Left lung (tissue), 10 donors: Measurements from ENCODE around the gene CMTR2. TPM values are rescaled to one million over a fixed set of nuclear protein-coding genes. Genes with fewer than 3 reads are reported as not detected.

Source experiments
- ATAC-seq: fragments of 200-7000 bp; cut with Tn5 transposase; one replicate; pipeline ENCODE4 v1.9.1; 2020; ENCODE audit warnings: moderate library complexity
- DNase-seq, 4 donors: peaks; one replicate each; pipeline ENCODE4 v3.0.0-alpha.2; 2013 to 2020
- H3K27ac ChIP-seq, 2 donors: fragments of 200-600 bp; sonication (generic) in 1 of 2; one replicate each; pipeline versions ENCODE4 v1.5.0 to v1.8.0; 2020 to 2021
- H3K27me3 ChIP-seq, 2 donors: fragments of 200-600 bp; sonication (generic) in 1 of 2; one replicate each; pipeline versions ENCODE4 v1.5.0 to v1.8.0; 2020 to 2021
- H3K36me3 ChIP-seq, 2 donors: fragments of 200-600 bp; sonication (generic) in 1 of 2; one replicate each; pipeline versions ENCODE4 v1.5.0 to v1.8.0; 2020 to 2021
- H3K4me1 ChIP-seq, 2 donors: fragments of 200-600 bp; one replicate each; pipeline ENCODE4 v1.8.0; 2021
- H3K4me3 ChIP-seq, 2 donors: fragments of 200-600 bp; sonication (generic) in 1 of 2; one replicate each; pipeline versions ENCODE4 v1.5.0 to v1.8.0; 2020 to 2021; ENCODE audit warnings: mild to moderate bottlenecking in 1 of 2
- H3K9me3 ChIP-seq, 2 donors: fragments of 200-600 bp; sonication (generic) in 1 of 2; one replicate each; pipeline versions ENCODE4 v1.5.0 to v1.8.0; 2020 to 2021
- CTCF ChIP-seq, 2 donors: fragments of 200-600 bp; sonication (generic) in 1 of 2; IDR thresholded peaks; one replicate each; pipeline versions ENCODE4 v1.5.0 to v1.8.0; 2021; ENCODE audit warnings: antibody characterized with exemption in 2 of 2
- intact Hi-C, 2 donors: fragments of 100-400 bp; cut with DNase I; formaldehyde crosslinking; loops; one replicate each; pipeline versions ENCODE4 v1.11.2 to v1.14.2; 2022
- polyA plus RNA-seq, 6 donors: library from polyadenylated mRNA; unstranded; fragments of 120-200 nt; gene quantifications; one replicate each; pipeline ENCODE4 v1.2.1, GENCODE V29; 2013; ENCODE audit not compliant: insufficient read length in 6 of 6
- total RNA-seq, 2 donors: library from RNA; stranded (reverse); fragmentation: NEBNext Ultra II Directional; extraction: Animal tissue kit (Norgen Biotek cat#: 25700); gene quantifications; one replicate each; pipeline ENCODE4 v1.2.1, GENCODE V29; 2021
- donor health status: DM: no; HTN: yes; CAD: no.
- donor health status: DM: no; HTN: no; CAD: no.

Gene CMTR2
- total and polyA plus RNA-seq, 8 donors: 16.4 to 48.8 (median 44.5) TPM

- Histone ChIP-seq H3K27ac (no peak overlapping the region), H3K36me3 (no peaks in the 10 kb centered on the region), H3K4me1 (no peaks in the 10 kb centered on the region), H3K4me3 (no peak overlapping the region), H3K27me3 (peaks cover 0 to 13% of the 10 kb centered on the region in 2 donors), H3K9me3 (no peaks in the 10 kb centered on the region)
- DNase-seq (peak in 1 of 4 donors; percentile 28), ATAC-seq (peak; percentile 67)
- peak; percentile 74 to 75 for TF ChIP-seq CTCF (IDR thresholded peaks at IDR 0.05)
- intact Hi-C loops: no loop called here
Measured at GRCh38 chr16:71311553-71312158, 22.5 kb upstream of the CMTR2 start.

GRCh38 chr16:71303938-71304337, 14.7 kb upstream of the CMTR2 start:
- Histone ChIP-seq H3K27ac (no peak overlapping the region), H3K36me3 (no peaks in the 10 kb centered on the region), H3K4me3 (no peak overlapping the region), H3K4me1 (no peaks in the 10 kb centered on the region), H3K9me3 (peaks cover 0 to 6% of the 10 kb centered on the region in 2 donors), H3K27me3 (peaks cover 0 to 20% of the 10 kb centered on the region in 2 donors)
- no peak for ATAC-seq
- DNase-seq: no peak
- TF ChIP-seq CTCF (IDR thresholded peaks at IDR 0.05): no peak
- intact Hi-C loops: no loop called here

DNA sequence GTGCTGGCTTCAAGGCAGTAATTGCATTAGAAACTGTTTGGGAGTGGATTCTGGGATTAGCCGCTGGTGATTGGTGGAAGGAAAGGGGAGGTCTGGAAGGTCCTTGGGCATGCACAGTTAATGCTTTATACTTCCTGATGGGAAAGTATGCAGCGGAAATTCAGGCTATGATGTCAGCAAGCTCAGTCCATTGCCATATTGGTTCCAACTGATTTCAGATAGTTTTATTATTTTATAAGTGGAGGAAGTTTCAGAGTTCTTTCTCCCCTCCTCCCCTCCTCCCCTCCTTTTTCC, 8.1 kb upstream of the CMTR2 start:
- Histone ChIP-seq H3K4me1 (no peaks in the 10 kb centered on the region), H3K27me3 (peaks cover 0 to 21% of the 10 kb centered on the region in 2 donors), H3K9me3 (no peaks in the 10 kb centered on the region), H3K4me3 (no peak overlapping the region), H3K36me3 (no peaks in the 10 kb centered on the region), H3K27ac (no peak overlapping the region)
- TF ChIP-seq CTCF (IDR thresholded peaks at IDR 0.05): no peak
- DNase-seq (no peak), ATAC-seq (no peak)
- intact Hi-C loops: no loop called here

DNA sequence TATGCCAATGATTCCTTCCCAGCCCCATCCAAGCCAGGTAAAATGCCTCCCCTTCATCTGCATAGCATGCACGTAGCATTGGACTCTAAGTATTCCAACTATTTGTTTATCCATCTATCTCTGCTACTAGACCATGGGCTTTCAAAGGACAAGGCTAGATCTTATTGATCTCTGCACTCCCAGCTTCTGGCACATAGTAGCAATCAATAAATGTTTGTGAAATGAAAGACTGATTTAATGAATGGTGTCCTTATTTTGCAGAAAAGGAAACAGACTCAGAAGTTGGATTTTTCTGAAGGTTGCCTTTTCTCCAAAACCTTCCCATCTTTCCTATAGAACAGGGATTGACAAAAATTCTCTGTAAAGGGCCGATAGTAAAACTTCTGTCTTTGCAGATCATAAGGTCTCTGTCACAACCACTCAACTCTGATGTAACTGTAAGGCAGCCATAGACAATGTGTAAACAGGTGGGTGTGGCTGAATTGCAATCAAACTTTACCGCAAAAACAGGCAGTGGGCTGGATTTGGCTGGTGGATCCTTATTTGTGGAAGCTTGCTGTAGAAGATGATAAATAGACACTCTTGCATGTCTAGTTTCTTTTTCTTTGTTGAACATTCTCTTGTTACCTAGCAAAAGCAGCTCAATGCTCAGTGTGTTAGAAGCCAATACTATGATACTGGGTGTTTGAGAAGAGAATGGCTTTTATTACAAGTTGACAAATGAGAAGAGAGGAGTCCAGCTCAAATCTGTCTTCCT, 7.6 kb upstream of the CMTR2 start:
- H3K9me3 ChIP-seq: no peaks in the 10 kb centered on the region
- DNase-seq: no peak
- no peaks in the 10 kb centered on the region for H3K4me1 ChIP-seq
- peaks cover 0 to 25% of the 10 kb centered on the region in 2 donors for H3K27me3 ChIP-seq
- intact Hi-C loops: no loop called here
- ATAC-seq: no peak
- no peaks in the 10 kb centered on the region for H3K36me3 ChIP-seq
- TF ChIP-seq CTCF (IDR thresholded peaks at IDR 0.05): no peak
- H3K27ac ChIP-seq: no peak overlapping the region
- no peak overlapping the region for H3K4me3 ChIP-seq

DNA sequence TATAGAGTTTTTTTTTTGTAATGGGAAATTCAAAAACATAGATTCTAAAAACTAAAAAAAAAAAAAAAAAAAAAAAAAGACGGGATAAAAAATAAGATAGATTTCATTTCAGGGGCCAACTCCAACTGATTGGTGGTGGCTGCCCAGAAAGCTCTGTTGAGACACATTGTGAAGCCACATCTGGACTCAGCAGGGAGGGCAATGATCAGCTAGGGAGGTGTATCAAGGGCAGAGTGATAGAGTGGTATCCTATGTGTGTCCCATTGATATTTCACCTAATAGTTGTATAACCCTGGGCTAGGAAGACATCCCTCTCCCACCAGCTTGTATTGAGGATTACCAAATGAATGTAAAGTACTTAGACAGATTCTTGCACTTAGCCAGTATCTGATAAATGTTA, 6.7 kb upstream of the CMTR2 start:
- intact Hi-C loops: no loop called here
- DNase-seq (no peak), ATAC-seq (no peak)
- Histone ChIP-seq H3K9me3 (no peaks in the 10 kb centered on the region), H3K27ac (no peak overlapping the region), H3K4me3 (no peak overlapping the region), H3K36me3 (no peaks in the 10 kb centered on the region), H3K27me3 (peaks cover 0 to 22% of the 10 kb centered on the region in 2 donors), H3K4me1 (no peaks in the 10 kb centered on the region)
- no peak for TF ChIP-seq CTCF (IDR thresholded peaks at IDR 0.05)
